Liver (tissue), 9 donors: Measurements from ENCODE around the gene SWAP70. TPM values are rescaled to one million over a fixed set of nuclear protein-coding genes. Genes with fewer than 3 reads are reported as not detected.

Experiments
- DNase-seq: peaks from one replicate; pipeline ENCODE4 v3.0.0-alpha.2; 2017; ENCODE audit warnings: low spot score
- H3K27ac ChIP-seq, 2 donors: one replicate each; pipeline ENCODE4 v1.7.0; 2013; ENCODE audit warnings: inconsistent platforms in 2 of 2, low read length in 2 of 2, control low read depth in 1 of 2, low read depth in 1 of 2, mild to moderate bottlenecking in 1 of 2
- H3K27me3 ChIP-seq, 4 donors: one replicate each; pipeline versions ENCODE4 v1.6.1 to v1.7.0; 2013; ENCODE audit warnings: low read length in 3 of 4, inconsistent platforms in 1 of 4, mild to moderate bottlenecking in 1 of 4, moderate library complexity in 1 of 4; ENCODE audit not compliant: control insufficient read depth in 4 of 4, insufficient read depth in 4 of 4
- H3K36me3 ChIP-seq, 4 donors: one replicate each; pipeline versions ENCODE4 v1.6.1 to v1.7.0; 2013; ENCODE audit warnings: low read length in 3 of 4, mild to moderate bottlenecking in 3 of 4, low read depth in 1 of 4, moderate library complexity in 1 of 4; ENCODE audit not compliant: control insufficient read depth in 4 of 4, insufficient read depth in 3 of 4
- H3K4me1 ChIP-seq, 4 donors: one replicate each; pipeline versions ENCODE4 v1.6.1 to v1.7.0; 2013; ENCODE audit warnings: low read length in 3 of 4, mild to moderate bottlenecking in 3 of 4, moderate library complexity in 1 of 4; ENCODE audit not compliant: control insufficient read depth in 4 of 4, insufficient read depth in 4 of 4
- H3K4me3 ChIP-seq, 3 donors: one replicate each; pipeline versions ENCODE4 v1.6.1 to v1.7.0; 2013; ENCODE audit warnings: low read length in 3 of 3, control low read depth in 1 of 3, low read depth in 1 of 3, mild to moderate bottlenecking in 1 of 3
- H3K9ac ChIP-seq, 2 donors: one replicate each; pipeline ENCODE4 v1.7.0; 2013; ENCODE audit warnings: low read length in 2 of 2, mild to moderate bottlenecking in 2 of 2, moderate library complexity in 2 of 2, control low read depth in 1 of 2, low read depth in 1 of 2
- H3K9me3 ChIP-seq, 4 donors: one replicate each; pipeline versions ENCODE4 v1.6.1 to v1.7.0; 2013; ENCODE audit warnings: low read length in 3 of 4; ENCODE audit not compliant: control insufficient read depth in 4 of 4
- ATF3 ChIP-seq: IDR thresholded peaks from 2 replicates; pipeline ENCODE4 v1.6.1; 2016; ENCODE audit warnings: antibody characterized with exemption
- CTCF ChIP-seq: fragments of 150-350 bp; IDR thresholded peaks from 2 replicates; pipeline ENCODE4 v1.5.1; 2017; ENCODE audit warnings: improper control_type of control experiment, low read depth, low read length; ENCODE audit not compliant: missing input control
- EGR1 ChIP-seq, 2 donors: IDR thresholded peaks; 2 replicates each; pipeline ENCODE4 v1.6.1; 2016 to 2018; ENCODE audit warnings: antibody characterized with exemption in 2 of 2, low read depth in 2 of 2
- FOXA1 ChIP-seq: IDR thresholded peaks from 2 replicates; pipeline ENCODE4 v1.6.1; 2016; ENCODE audit warnings: antibody characterized with exemption
- FOXA2 ChIP-seq: IDR thresholded peaks from 2 replicates; pipeline ENCODE4 v1.6.1; 2016; ENCODE audit warnings: antibody characterized with exemption
- GABPA ChIP-seq, 2 donors: IDR thresholded peaks in 1 of 2; conservative IDR thresholded peaks in 1 of 2; 2 replicates each; pipeline ENCODE4 v1.6.1; 2016; ENCODE audit warnings: antibody characterized with exemption in 2 of 2, mild to moderate bottlenecking in 1 of 2, moderate library complexity in 1 of 2
- HNF4A ChIP-seq, 2 donors: conservative IDR thresholded peaks; 2 replicates each; pipeline ENCODE4 v1.6.1; 2016; ENCODE audit warnings: antibody characterized with exemption in 2 of 2, mild to moderate bottlenecking in 2 of 2
- HNF4G ChIP-seq: IDR thresholded peaks from 2 replicates; pipeline ENCODE4 v1.6.1; 2016; ENCODE audit warnings: antibody characterized with exemption
- JUND ChIP-seq, 2 donors: IDR thresholded peaks; 2 replicates each; pipeline ENCODE4 v1.6.1; 2016; ENCODE audit warnings: antibody characterized with exemption in 2 of 2
- MAX ChIP-seq: IDR thresholded peaks from 2 replicates; pipeline ENCODE4 v1.6.1; 2016; ENCODE audit warnings: antibody characterized with exemption
- NR2F2 ChIP-seq: IDR thresholded peaks from 2 replicates; pipeline ENCODE4 v1.6.1; 2016; ENCODE audit warnings: antibody characterized with exemption
- RAD21 ChIP-seq, 2 donors: IDR thresholded peaks; 2 replicates each; pipeline ENCODE4 v1.6.1; 2016; ENCODE audit warnings: antibody characterized with exemption in 2 of 2, mild to moderate bottlenecking in 2 of 2
- REST ChIP-seq: IDR thresholded peaks from 2 replicates; pipeline ENCODE4 v1.6.1; 2016; ENCODE audit warnings: antibody characterized with exemption, mild to moderate bottlenecking
- RXRA ChIP-seq, 2 donors: IDR thresholded peaks; 2 replicates each; pipeline ENCODE4 v1.6.1; 2017 to 2018; ENCODE audit warnings: antibody characterized with exemption in 2 of 2, mild to moderate bottlenecking in 1 of 2
- YY1 ChIP-seq: IDR thresholded peaks from 2 replicates; pipeline ENCODE4 v1.6.1; 2016; ENCODE audit warnings: antibody characterized with exemption, mild to moderate bottlenecking
- ZBTB33 ChIP-seq: IDR thresholded peaks from 2 replicates; pipeline ENCODE4 v1.6.1; 2016; ENCODE audit warnings: antibody characterized with exemption
- WGBS: extraction: QIAGEN DNeasy Blood & Tissue Kit; methylation state at CpG from one replicate; pipeline ENCODE4 v1.1.7; 2013; 5-methylcytosine and 5-hydroxymethylcytosine counted together
- polyA plus RNA-seq, 2 donors: library from polyadenylated mRNA; stranded (reverse) in 1 of 2; unstranded in 1 of 2; fragments of 200-250 nt in 1 of 2; fragments of >200 nt in 1 of 2; fragmentation: Nextera tagmentation in 1 of 2; extraction: Ambion mirVana in 1 of 2; gene quantifications; one replicate each; pipeline versions ENCODE4 v1.2.1 to v1.2.3, GENCODE V29; 2013 to 2015
- total RNA-seq, 2 donors: library from RNA; depleted of rRNA; stranded (reverse); fragments of >200 nt; gene quantifications; one replicate each; pipeline ENCODE4 v1.2.3, GENCODE V29; 2014
- donor health status: healthy.
- donor health status: healthy.
- donor health status: healthy.
- donor health status: healthy.
- donor health status: healthy.

Gene SWAP70
- total and polyA plus RNA-seq, 4 donors = 4.0 to 8.4 (median 5.8) TPM

- DNase-seq = no peak
- WGBS = 92% methylated on average over 4 of the region's 4 CpGs
- Histone ChIP-seq H3K36me3 (no peaks in the 10 kb centered on the region), H3K27ac (no peak overlapping the region), H3K4me3 (no peak overlapping the region), H3K27me3 (no peaks in the 10 kb centered on the region), H3K9me3 (no peaks in the 10 kb centered on the region), H3K9ac (no peak overlapping the region), H3K4me1 (peaks cover 0 to 1% (median 0%) of the 10 kb centered on the region in 4 donors)
- TF ChIP-seq YY1 = no peak
- TF ChIP-seq RXRA (IDR thresholded peaks at IDR 0.05) = no peak
- no peak for TF ChIP-seq ZBTB33
- no peak for TF ChIP-seq FOXA2
- no peak for TF ChIP-seq FOXA1
- TF ChIP-seq EGR1 (IDR thresholded peaks at IDR 0.05; ENCODE audit: low read depth in 2 of 2) = no peak
- TF ChIP-seq HNF4A (conservative IDR thresholded peaks at IDR 0.05) = no peak
- TF ChIP-seq JUND (IDR thresholded peaks at IDR 0.05) = no peak
- no peak for TF ChIP-seq ATF3
- no peak for TF ChIP-seq REST
- no peak for TF ChIP-seq CTCF
- TF ChIP-seq RAD21 (IDR thresholded peaks at IDR 0.05) = no peak
- no peak for TF ChIP-seq GABPA (IDR thresholded peaks at IDR 0.05 in 1 of 2, conservative IDR thresholded peaks at IDR 0.05 in 1 of 2)
Measured at GRCh38 chr11:9678576-9678975, 14.7 kb downstream of the SWAP70 start.

GRCh38 chr11:9680028-9680427 lies 16.2 kb downstream of the SWAP70 start:
- H3K9ac ChIP-seq = no peak overlapping the region
- no peak for DNase-seq
- no peak overlapping the region for H3K27ac ChIP-seq
- H3K36me3 ChIP-seq = no peaks in the 10 kb centered on the region
- no peak overlapping the region for H3K4me3 ChIP-seq
- H3K4me1 ChIP-seq = no peaks in the 10 kb centered on the region
- 91% methylated on average over 4 of the region's 4 CpGs for WGBS
- TF ChIP-seq RXRA (IDR thresholded peaks at IDR 0.05) (no peak), EGR1 (IDR thresholded peaks at IDR 0.05; ENCODE audit: low read depth in 2 of 2) (no peak), HNF4G (no peak), CTCF (no peak), FOXA2 (no peak), MAX (no peak), HNF4A (conservative IDR thresholded peaks at IDR 0.05) (no peak), NR2F2 (no peak), GABPA (IDR thresholded peaks at IDR 0.05 in 1 of 2, conservative IDR thresholded peaks at IDR 0.05 in 1 of 2) (no peak), YY1 (no peak), FOXA1 (no peak)
- H3K27me3 ChIP-seq = no peaks in the 10 kb centered on the region
- no peaks in the 10 kb centered on the region for H3K9me3 ChIP-seq
